Measurements from ENCODE around the gene RHBDL2. TPM values are rescaled to one million over a fixed set of nuclear protein-coding genes. Genes with fewer than 3 reads are reported as not detected.

RHBDL2 gene
- total and polyA plus RNA-seq, 9 of the 15 experiments (the other 6 are each of a cell fraction or from before 2014, with no cell fraction given) = not detected

DNA sequence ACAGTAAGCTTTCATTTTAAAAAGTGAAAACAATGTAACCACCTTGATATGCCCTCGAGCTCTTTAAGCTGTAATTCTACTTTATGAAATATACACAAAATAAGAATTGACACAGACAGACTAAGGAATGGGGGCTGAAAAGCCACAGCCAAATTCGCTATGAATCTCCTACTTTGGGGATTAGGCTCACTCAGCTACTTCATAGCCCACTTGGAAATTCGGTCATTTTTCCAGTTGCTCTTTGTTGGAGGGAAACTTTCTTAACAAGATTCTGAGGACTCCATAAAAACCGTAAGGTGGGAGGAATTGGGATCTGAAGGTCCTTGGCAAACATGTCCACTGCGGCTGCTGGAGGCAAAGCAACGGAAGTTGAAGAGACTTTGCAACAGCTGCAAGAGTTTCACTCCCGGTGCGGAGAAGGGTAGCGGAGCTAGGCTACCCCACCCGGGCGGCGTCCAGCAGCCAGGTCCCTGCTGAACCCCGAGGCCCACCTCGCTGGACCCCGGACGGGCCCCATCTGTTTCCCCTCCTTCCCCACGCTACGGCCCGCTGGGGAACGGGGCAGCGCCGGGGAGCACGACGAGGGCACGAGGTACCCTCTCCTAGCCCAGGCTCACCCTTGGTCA, 69.1 kb downstream of the RHBDL2 start (continued):
- TF ChIP-seq, protein P1, sequence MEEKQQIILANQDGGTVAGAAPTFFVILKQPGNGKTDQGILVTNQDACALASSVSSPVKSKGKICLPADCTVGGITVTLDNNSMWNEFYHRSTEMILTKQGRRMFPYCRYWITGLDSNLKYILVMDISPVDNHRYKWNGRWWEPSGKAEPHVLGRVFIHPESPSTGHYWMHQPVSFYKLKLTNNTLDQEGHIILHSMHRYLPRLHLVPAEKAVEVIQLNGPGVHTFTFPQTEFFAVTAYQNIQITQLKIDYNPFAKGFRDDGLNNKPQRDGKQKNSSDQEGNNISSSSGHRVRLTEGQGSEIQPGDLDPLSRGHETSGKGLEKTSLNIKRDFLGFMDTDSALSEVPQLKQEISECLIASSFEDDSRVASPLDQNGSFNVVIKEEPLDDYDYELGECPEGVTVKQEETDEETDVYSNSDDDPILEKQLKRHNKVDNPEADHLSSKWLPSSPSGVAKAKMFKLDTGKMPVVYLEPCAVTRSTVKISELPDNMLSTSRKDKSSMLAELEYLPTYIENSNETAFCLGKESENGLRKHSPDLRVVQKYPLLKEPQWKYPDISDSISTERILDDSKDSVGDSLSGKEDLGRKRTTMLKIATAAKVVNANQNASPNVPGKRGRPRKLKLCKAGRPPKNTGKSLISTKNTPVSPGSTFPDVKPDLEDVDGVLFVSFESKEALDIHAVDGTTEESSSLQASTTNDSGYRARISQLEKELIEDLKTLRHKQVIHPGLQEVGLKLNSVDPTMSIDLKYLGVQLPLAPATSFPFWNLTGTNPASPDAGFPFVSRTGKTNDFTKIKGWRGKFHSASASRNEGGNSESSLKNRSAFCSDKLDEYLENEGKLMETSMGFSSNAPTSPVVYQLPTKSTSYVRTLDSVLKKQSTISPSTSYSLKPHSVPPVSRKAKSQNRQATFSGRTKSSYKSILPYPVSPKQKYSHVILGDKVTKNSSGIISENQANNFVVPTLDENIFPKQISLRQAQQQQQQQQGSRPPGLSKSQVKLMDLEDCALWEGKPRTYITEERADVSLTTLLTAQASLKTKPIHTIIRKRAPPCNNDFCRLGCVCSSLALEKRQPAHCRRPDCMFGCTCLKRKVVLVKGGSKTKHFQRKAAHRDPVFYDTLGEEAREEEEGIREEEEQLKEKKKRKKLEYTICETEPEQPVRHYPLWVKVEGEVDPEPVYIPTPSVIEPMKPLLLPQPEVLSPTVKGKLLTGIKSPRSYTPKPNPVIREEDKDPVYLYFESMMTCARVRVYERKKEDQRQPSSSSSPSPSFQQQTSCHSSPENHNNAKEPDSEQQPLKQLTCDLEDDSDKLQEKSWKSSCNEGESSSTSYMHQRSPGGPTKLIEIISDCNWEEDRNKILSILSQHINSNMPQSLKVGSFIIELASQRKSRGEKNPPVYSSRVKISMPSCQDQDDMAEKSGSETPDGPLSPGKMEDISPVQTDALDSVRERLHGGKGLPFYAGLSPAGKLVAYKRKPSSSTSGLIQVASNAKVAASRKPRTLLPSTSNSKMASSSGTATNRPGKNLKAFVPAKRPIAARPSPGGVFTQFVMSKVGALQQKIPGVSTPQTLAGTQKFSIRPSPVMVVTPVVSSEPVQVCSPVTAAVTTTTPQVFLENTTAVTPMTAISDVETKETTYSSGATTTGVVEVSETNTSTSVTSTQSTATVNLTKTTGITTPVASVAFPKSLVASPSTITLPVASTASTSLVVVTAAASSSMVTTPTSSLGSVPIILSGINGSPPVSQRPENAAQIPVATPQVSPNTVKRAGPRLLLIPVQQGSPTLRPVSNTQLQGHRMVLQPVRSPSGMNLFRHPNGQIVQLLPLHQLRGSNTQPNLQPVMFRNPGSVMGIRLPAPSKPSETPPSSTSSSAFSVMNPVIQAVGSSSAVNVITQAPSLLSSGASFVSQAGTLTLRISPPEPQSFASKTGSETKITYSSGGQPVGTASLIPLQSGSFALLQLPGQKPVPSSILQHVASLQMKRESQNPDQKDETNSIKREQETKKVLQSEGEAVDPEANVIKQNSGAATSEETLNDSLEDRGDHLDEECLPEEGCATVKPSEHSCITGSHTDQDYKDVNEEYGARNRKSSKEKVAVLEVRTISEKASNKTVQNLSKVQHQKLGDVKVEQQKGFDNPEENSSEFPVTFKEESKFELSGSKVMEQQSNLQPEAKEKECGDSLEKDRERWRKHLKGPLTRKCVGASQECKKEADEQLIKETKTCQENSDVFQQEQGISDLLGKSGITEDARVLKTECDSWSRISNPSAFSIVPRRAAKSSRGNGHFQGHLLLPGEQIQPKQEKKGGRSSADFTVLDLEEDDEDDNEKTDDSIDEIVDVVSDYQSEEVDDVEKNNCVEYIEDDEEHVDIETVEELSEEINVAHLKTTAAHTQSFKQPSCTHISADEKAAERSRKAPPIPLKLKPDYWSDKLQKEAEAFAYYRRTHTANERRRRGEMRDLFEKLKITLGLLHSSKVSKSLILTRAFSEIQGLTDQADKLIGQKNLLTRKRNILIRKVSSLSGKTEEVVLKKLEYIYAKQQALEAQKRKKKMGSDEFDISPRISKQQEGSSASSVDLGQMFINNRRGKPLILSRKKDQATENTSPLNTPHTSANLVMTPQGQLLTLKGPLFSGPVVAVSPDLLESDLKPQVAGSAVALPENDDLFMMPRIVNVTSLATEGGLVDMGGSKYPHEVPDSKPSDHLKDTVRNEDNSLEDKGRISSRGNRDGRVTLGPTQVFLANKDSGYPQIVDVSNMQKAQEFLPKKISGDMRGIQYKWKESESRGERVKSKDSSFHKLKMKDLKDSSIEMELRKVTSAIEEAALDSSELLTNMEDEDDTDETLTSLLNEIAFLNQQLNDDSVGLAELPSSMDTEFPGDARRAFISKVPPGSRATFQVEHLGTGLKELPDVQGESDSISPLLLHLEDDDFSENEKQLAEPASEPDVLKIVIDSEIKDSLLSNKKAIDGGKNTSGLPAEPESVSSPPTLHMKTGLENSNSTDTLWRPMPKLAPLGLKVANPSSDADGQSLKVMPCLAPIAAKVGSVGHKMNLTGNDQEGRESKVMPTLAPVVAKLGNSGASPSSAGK (IDR thresholded peaks at IDR 0.05) = peak; percentile 79; the same call in 1 of the 2 replicates
- TF ChIP-seq ZBTB1 (CRISPR knock-in tag; IDR thresholded peaks at IDR 0.05; ENCODE audit: borderline replicate concordance, low read depth) (peak; percentile 6; the same call in 1 of the 2 replicates), JUN (IDR thresholded peaks at IDR 0.05; ENCODE audit: borderline replicate concordance, low read depth, low read length) (no peak), JUN (CRISPR knock-in tag; IDR thresholded peaks at IDR 0.05; ENCODE audit: borderline replicate concordance) (no peak)
- TF ChIP-seq, protein P2, sequence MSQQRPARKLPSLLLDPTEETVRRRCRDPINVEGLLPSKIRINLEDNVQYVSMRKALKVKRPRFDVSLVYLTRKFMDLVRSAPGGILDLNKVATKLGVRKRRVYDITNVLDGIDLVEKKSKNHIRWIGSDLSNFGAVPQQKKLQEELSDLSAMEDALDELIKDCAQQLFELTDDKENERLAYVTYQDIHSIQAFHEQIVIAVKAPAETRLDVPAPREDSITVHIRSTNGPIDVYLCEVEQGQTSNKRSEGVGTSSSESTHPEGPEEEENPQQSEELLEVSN (IDR thresholded peaks at IDR 0.05; ENCODE audit: borderline replicate concordance in 1 of 2, extremely low read depth in 1 of 2, insufficient read depth in 1 of 2, insufficient read length in 1 of 2, low read depth in 1 of 2, low read length in 1 of 2, poor library complexity in 1 of 2, severe bottlenecking in 1 of 2) = peak in 1 of 2 experiments; percentile 51
- TF ChIP-seq, protein P3, sequence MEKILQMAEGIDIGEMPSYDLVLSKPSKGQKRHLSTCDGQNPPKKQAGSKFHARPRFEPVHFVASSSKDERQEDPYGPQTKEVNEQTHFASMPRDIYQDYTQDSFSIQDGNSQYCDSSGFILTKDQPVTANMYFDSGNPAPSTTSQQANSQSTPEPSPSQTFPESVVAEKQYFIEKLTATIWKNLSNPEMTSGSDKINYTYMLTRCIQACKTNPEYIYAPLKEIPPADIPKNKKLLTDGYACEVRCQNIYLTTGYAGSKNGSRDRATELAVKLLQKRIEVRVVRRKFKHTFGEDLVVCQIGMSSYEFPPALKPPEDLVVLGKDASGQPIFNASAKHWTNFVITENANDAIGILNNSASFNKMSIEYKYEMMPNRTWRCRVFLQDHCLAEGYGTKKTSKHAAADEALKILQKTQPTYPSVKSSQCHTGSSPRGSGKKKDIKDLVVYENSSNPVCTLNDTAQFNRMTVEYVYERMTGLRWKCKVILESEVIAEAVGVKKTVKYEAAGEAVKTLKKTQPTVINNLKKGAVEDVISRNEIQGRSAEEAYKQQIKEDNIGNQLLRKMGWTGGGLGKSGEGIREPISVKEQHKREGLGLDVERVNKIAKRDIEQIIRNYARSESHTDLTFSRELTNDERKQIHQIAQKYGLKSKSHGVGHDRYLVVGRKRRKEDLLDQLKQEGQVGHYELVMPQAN (IDR thresholded peaks at IDR 0.05; ENCODE audit: borderline replicate concordance) = no peak

All from K562 (cell line).